Measurements from ENCODE around the gene RXFP3.

DNA sequence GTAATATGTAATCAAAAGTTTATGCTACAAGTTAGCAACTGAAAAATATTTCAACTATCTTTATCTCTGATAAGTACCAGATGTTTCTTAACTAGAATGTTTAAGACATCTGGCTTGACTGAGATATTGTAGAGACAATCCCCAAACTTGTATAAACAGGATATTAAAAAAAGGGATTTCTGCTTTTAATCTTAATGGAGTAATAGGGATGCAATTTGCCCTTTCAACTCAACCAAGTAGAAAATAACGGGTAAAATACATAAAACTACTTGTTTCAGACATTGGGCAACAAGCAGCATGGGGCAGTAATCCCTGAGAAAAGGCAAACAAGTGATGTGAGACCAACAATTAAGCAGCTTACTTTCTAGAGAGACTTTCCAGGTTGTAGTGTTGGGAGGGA, 35.0 kb upstream of the RXFP3 start:
- TF ChIP-seq, protein P1, sequence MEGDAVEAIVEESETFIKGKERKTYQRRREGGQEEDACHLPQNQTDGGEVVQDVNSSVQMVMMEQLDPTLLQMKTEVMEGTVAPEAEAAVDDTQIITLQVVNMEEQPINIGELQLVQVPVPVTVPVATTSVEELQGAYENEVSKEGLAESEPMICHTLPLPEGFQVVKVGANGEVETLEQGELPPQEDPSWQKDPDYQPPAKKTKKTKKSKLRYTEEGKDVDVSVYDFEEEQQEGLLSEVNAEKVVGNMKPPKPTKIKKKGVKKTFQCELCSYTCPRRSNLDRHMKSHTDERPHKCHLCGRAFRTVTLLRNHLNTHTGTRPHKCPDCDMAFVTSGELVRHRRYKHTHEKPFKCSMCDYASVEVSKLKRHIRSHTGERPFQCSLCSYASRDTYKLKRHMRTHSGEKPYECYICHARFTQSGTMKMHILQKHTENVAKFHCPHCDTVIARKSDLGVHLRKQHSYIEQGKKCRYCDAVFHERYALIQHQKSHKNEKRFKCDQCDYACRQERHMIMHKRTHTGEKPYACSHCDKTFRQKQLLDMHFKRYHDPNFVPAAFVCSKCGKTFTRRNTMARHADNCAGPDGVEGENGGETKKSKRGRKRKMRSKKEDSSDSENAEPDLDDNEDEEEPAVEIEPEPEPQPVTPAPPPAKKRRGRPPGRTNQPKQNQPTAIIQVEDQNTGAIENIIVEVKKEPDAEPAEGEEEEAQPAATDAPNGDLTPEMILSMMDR (IDR thresholded peaks at IDR 0.05): no peak
- no peak for TF ChIP-seq POLR2A (IDR thresholded peaks at IDR 0.05)

Data from lower leg skin (tissue), 3 donors.